GM18519 (cell line): ENCODE data around the gene DDRGK1.
A peak's percentile ranks its signal among the peaks of the same experiment; 100 is the strongest.
"Not testable (repeated sequence)": the region's sequence is repeated elsewhere in the genome, so short reads cannot be mapped to it uniquely, and the experiment has no call there.

Experiments used
- ATAC-seq: cut with Tn5 transposase; IDR thresholded peaks from one replicate; pipeline ENCODE4 v1.9.1; 2021; ENCODE audit warnings: mild to moderate bottlenecking, moderate library complexity; ENCODE audit not compliant: unreplicated experiment, low FRiP score

Gene DDRGK1

DNA sequence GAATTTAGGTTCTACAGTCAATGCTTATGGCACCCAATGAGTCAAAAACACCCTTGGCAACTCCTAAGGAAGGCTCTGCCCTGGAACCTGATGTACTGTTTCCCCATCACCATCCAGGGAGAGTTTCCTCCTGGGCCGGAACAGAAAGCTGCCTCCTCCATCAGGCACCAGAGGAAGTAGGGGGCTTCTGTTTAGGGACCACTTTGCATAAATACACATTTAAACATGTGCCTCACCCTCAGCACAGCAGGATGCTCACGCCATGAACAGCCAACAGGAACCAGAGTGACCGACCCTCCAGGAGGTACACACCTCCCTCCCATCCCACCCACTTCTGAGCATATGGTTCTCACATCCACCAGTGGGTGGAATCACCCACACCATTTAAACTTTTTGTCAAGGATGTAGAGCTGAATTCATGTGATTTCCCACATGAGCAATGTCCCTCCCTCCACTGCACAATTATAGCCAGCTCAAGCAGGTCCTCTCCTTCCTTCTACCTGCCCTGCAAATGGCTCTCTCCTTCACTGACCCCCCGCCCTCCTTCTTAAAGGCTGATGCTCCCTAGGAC, 14.8 kb downstream of the DDRGK1 start:
- no peak for ATAC-seq

DNA sequence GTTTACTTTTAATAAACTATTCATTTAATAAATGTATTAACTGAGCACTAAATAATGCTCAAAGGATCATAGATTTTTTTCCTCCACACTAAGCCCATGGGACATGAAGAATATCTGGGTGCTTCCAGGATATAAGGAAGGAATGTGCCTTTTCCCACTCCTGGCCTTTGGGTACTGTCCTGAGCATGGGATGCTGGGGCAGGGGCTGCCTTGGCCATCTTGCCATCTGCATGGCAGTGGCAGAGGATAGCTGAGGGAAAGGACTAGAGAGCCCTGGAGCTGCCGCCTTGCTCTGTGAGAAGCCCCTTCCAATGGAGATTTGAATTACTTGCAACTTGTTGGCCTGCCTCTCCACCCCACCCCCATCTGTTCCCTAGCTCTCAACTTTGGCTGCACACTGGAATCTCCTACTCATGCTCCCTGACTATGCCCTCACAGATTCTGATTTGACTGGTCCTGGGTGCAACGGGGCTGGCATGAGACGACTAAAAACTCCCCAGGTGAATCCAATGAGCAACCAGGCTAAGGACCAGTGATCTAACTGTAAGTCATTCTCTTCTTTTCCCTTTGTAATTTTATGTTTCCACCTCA, 15.6 kb downstream of the DDRGK1 start:
- ATAC-seq, result no peak

DNA sequence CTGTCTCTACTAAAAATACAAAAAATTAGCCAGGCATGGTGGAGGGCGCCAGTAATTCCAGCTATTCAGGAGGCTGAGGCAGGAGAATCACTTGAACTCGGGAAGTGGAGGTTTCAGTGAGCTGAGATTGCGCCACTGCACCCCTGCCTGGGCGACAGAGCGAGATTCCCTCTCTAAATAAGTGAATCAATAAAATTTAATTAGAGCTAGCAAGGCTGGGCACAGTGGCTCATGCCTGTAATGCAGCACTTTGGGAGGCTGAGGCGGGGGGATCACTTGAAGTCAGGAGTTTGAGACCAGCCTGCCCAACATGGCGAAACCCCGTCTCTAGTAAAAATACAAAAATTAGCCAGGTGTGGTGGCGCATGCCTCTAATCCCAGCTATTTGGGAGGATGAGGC, 16.6 kb downstream of the DDRGK1 start:
- not testable (repeated sequence) for ATAC-seq

DNA sequence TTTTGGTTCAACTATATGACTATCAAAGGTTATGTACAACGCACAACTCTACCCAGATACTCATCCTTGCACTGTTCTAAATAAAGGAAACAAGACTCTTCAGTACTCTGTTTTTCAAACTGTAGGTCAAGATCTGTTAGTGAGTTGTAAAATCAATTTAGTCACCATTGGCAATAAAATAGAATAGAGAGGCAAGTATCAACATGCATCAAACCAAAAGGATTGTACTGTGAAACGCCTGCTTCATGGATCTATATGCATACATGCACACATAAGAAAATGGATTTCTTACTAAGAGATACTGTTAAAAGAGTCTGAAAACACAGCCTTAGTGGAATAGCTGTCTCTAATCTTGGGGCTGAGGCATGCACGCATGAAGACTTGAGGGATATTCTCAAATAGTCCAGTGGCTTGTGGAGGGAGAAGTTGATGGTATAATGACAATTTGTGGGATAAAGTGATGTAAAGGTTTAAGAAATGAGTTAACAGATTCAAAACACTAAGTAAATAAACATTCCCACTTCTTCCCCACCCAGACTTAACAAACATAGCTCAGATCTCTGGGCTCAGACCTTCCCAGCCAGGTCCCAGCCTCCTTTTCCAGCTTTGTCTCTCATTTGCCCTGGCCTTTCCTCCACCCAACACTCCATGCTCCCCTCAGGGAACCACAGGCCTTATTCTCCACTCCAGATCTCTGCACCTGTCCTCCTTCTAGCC, 20.4 kb downstream of the DDRGK1 start:
- no peak for ATAC-seq

DNA sequence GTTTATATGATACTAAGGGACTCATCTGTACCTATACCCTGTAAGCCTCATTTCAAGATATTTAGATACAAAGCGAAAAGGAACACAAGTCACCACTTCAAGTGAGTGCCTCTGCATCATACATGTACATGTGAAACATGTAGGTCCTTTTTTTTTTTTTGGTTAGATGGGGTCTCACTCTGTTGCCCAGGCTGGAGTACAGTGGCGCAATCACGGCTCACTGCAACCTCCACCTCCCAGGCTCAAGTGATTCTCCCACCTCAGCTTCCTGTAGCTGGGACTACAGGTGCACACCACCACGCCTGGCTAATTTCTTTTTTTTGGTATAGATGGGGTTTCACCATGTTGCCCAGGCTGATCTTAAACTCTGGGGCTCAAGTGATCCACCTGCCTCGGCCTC, 22.1 kb downstream of the DDRGK1 start:
- not testable (repeated sequence) for ATAC-seq

GRCh38 chr20:3181270-3181669, 23.2 kb downstream of the DDRGK1 start:
- ATAC-seq, result no peak

- ATAC-seq, result no peak
Measured at GRCh38 chr20:3180319-3180718, 24.2 kb downstream of the DDRGK1 start.

- no peak for ATAC-seq
Measured at GRCh38 chr20:3177746-3178485, 26.6 kb downstream of the DDRGK1 start.

- ATAC-seq, result no peak
Measured at GRCh38 chr20:3175270-3175669, 29.2 kb downstream of the DDRGK1 start.

GRCh38 chr20:3174442-3175261, 29.8 kb downstream of the DDRGK1 start:
- no peak for ATAC-seq

DNA sequence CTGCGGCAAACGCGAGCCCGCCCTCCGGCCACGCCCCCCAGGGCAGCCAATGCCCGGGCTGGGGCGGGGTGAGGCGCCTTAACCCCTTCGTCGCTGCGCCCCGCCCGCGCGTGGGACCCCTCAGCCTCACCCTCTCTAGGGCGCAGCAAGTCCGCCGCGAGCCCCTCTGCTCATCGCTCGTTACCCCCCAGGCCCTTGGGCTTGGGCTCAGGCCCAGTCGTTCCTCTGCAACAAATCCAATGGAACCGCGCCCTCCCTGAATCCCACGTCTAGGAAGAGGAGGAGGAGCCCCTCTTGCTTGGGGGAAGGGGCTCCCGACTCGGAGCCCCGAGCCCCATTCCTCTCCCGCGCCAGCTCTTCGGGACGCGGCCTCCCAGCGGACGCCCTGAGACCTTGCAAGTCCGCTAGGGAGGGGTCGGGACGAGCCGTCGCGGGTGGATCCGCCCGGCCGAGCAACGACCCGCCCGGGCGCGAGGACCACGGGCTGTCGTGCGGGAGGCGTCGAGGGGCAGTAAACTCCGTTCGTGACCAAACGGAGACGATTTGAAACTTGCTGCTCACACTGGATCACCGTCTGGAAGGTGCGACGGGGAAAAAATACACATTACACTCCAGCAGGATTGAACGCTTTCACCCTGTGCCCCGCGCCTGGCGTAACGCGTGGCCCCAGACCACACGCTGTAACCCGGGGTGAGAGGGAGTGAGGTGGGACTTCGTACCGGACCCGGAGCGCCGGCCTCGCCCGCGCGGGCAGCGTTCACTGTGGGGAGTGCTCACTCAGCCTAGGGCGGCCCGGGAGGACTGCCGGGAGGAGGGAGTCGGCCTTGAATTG, 30.7 kb downstream of the DDRGK1 start:
- ATAC-seq, result peak; percentile 9

GRCh38 chr20:3172933-3173609, 31.4 kb downstream of the DDRGK1 start, which contains the start of gene LZTS3:
TSS of gene LZTS3 (minus strand) at chr20:3173549. CDS start at chr20:3167163, 6,386 bp downstream.
- ATAC-seq, result peak; percentile 62

- no peak for ATAC-seq
Measured at GRCh38 chr20:3172126-3172932, 32.2 kb downstream of the DDRGK1 start.

DNA sequence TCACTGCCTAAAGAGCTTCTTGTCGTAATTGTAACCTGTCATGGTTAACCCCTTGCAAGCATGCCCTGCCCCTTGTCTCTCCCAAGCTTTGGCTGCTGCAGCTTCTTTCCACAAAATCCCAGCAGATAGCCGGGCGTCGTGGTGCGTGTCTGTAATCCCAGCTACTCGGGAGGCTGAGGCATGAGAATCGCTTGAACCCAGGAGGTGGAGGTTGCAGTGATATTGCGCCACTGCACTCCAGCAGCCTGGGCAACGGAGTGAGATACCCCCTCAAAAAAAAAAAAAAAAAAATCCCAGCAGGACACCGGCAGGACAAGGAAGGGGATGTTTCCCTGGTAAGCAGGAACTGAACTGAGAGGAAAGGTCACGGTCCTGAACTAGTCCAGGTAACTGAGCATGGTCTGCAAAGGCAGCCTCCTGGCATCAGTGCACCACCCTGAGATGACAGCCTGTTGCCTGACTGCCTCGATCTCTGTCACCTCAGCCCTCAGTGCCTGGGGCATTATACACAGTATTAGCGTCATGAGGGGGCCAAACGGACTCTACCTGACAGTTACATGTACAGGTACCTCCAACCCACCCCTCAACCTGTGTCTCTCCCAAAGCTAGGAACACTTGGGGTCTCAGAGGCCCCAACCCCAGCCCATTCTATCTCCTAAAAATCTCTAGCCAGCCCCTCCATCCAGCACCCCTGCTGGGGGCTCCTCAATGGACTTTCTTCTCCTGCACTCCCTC, 32.9 kb downstream of the DDRGK1 start:
- ATAC-seq, result no peak

DNA sequence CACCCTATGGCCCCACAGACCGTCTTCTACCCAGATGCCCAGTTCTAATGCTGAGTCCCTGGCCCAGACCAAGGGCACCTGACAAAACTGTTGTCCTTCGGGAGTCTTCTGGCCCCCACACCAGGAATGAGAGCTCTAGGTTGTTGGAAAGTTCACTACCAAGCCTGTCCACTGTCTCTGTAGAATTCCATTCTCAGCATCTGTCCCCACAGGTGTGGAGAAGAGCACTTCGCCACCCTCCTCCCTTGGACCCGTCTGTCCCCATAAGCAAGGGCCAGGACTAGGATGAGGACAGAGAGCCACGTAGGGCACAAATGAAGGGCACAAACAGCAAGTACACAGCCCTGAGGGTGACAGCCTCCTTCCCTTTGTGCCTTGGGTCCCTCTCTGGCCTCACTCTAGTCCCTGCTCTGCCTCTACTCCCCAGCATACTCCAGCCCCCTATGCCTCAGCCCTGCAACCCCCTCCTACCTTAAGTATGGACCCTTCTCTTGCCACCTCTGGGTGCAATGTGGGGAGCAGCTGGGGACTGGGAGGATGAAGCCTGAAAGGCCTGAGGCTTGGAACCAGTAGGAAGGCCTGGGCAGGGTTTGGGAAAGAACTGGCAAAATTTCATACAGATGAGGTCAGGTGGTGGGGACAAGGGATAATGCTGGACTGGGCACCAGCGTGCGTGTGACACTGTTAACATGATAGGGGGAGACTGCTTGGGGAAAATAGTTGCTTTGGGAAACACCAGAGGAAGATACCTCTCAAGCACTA, 35.5 kb downstream of the DDRGK1 start:
- ATAC-seq, result no peak

DNA sequence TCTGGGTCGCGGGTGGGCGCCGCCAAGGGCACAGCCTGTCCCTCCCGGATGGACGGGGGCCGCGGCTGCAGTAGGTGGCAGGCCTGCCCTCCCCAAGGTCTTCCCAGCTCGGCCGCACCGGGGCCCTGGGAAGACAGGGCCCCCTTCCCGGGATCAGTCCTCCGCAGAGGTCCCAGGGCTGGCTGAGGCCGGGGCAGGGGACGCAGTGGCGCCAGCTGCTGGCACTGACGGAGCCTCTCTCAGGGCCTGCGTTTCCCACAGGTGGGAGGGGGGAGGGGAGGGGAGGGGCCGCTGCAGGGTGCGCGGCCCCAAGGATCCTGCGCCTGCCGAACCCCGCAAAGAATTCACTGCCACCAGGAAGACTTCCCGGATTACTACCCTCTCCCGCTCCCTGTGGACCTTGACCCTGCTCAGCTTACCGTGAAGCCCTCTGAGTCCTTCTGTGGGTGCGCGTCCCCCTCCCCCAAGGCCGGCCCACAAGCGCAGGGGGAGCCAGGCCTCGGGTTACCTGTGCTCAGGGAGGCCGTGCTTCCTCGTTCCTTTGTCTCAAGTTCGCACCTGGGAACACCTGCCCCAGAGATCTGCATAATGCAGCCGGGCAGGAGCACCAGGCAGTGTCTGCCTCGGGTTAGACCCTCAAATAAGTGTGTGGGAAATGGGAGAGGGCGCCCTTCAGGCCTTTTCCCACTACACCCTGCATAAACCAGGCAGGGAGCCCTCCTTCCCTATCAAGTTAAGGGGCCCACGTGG, 36.2 kb downstream of the DDRGK1 start:
- no peak for ATAC-seq
